ENCODE data around the gene CDHR4. TPM values are rescaled to one million over a fixed set of nuclear protein-coding genes. Genes with fewer than 3 reads are reported as not detected.

The CDHR4 gene, protein sequence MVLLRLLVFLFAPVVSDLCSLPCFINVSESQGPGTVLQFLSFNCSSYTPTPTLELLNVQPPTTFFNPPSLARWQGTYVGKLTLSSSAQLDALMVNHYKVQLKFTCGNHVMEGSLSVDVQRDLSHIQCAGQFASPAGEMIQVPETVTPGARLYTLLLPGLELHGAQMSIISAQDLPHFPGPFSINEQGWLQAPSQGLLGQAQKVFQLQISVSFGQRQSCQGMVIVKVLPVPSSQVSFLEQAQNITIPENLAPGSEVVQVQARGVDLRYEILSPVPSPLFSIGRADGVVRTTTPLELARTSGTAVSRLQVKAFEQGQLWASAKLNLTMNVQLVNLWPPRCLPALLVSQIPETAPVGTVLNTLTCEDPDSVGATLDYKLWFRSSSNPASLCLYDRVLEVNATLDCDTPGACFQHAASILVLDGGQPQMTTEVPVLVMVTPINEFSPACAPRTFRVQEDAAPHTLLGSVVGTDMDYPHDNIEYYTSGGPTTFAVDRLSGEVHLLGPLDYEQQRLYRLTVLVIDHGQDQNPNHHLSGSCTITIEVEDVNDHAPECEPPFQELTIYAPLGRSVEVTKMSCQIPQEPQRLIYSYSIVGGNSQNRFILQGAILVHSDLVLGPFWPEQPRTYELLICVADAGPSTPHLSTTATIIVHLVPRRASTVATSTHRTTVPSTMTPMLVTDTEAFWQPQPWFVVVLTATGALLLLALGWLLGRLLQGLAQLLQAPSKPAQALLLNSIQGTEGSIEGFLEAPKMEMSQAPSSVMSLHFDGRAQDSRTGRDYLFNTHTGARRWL
- not detected in 2 replicates for total RNA-seq

DNA sequence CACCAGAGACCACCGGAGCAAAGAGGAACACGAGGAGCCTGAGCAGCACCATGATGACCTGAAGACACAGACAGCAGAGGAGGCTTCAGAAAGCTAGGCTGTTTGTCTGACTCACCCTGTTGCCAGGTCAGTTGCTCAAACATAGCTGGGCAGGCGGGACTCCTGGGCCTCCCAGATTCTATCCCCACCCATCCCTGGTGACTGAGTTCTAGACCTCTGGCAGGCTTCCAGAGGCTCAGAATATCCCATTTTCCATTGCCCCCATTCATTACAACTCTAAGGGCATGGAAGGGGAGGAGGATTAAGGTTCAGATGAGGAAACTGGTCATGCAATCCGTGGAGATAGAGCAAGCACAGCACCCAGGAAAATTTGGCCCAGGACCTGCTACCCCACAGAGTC is at the start of gene CDHR4:
CDHR4 (minus strand) TSS at position 113 of the 400 bp plus-strand sequence; CDS start at position 52, 61 bp downstream.

DNA sequence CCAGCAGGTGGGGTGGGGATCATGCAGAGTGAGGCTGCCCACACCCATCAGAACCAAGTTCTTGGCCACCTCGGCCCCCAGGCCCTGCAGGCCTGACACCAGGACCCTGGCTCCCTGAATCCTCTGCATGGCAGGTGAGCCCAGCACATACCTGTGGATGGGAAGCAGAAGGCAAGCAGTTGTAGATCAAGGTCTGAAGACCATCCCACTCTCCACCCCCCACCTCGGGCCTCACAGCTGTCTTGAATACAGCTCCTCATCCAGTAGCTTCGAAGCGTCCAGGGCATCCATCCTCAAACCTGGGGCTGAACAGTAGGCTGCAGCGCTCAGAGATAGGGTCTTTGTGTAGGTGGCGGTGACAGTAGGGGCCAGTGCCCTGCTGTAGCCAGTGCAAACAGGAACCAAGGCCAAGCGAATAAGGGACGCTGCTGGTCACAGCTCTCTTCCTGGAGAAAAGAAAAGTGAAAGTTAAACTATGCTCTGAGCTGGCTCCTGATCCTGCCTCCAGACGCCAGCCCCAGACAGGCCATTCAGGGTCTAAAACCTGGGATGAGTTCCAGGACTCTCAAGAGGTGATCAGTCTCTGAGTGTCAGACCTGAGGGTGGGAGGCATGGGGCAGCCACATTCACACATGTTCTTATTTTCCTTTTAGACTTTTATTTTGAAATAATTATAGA is 14.0 kb upstream of the CDHR4 start, which contains the start of gene UBA7:
UBA7 (minus strand) TSS at position 457 of the 678 bp plus-strand sequence; CDS start at position 291, 166 bp downstream.

DNA sequence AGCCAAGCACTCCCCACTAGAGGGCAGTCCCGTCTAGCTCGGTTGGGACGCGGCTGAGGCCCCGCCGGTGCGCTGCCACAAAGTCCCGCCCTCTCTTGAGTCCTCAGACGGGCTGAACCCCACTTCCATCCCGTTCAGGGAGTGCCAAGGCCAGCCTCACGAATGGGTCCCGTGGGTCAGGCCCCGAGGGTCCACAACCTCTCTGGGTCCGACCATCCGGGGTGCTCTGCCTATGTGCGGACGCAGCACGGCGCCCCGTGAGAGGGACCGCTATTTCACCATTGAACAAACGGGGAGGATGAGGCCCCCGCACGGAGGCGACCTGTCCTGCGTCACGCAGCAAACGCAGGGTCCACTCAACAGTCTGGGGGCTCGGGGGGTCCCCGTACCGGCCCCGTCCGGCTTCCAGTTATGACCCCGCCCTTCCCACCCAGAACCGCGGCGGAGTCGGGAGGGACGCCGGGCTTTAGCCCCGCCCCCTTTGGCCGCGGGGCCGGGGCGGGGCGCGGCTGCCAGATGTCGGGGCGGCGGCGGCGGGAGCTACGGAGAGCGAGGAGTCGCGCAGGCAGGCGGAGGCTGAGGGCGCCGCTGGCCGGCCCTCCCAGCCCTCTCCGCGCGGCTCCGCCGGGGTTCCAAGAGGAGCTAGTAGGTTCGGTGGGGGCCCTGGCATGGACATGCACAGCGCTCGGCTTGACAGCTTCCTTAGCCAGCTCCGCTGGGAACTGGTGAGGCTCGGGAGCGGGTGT is 3.2 kb upstream of the CDHR4 start, which contains the start of gene INKA1:
INKA1 (plus strand) TSS at position 543 of the 746 bp plus-strand sequence; CDS start at position 675, 132 bp downstream.

DNA sequence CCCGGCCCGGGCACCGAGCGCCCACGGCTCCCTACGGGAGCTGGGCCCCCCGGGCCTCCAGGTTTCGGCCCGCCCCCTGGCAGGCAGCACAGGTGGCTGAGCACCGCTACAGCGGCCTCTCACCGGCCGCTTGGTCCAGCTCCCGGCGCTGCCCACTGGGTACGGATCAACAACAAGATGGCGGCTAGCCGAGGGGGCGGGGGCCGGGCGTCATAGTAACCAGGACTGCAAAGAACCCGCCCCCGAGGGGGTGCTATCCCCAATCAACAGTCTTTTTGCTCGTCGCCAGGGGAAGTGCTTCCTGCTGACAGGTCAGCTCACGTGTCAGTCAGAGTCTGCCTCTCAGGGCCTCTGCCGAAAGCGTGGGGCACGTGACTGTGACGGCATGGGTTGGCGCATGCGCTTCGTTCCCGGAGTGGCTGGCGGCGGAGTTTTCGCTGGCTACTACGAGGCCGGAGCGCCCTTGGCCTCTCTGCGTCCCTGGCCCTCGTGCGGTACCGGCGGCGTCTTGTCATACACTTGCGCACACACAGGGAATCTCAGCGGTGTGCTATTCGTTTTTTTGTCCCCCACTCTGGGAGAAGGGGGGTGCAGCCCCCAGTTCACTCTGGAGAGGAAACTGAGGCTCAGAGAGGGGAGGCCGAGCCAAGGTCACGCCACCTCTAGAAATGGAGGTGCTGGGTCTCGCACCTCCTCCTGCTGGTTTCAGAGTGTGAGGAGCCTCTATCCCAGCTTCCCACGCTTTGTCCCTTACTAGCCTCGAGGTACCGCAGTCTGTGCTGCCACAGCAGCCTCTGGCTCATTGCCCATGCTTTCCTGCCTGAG is 13.1 kb downstream of the CDHR4 start, which contains the start of gene IP6K1:
IP6K1 (minus strand) TSS at position 186 of the 825 bp plus-strand sequence. CDS start 38,502 bp downstream, outside the sequence.

Small RNAs within 50 kb of the gene (small RNA-seq; reads per million reads assigned to genes)
- gene COX6CP14 = not detected

Other genes starting within 250 kb of the CDHR4 start
- gene BSN, start 245.4 kb downstream of the CDHR4 start, total RNA-seq = 0.13 and 0.14 TPM in 2 replicates
- 76.9 and 81.3 TPM in 2 replicates for gene APEH, start 125.5 kb downstream of the CDHR4 start, total RNA-seq
- 1.1 and 2.3 TPM in 2 replicates for gene MST1, start 110.4 kb downstream of the CDHR4 start, total RNA-seq
- gene RNF123, start 110.3 kb downstream of the CDHR4 start, total RNA-seq = 19.1 and 25.0 TPM in 2 replicates
- 0.14 TPM in 1 of 2 replicates, not detected in the other for gene AMIGO3, start 80.2 kb downstream of the CDHR4 start, total RNA-seq
- 39.8 and 42.0 TPM in 2 replicates for gene GMPPB, start 75.9 kb downstream of the CDHR4 start, total RNA-seq
- 44.5 and 53.0 TPM in 2 replicates for gene IP6K1, start 13.3 kb downstream of the CDHR4 start, total RNA-seq
- gene INKA1, start 3.4 kb upstream of the CDHR4 start, total RNA-seq = 5.8 and 7.6 TPM in 2 replicates
- 20.9 and 33.5 TPM in 2 replicates for gene UBA7, start 14.1 kb upstream of the CDHR4 start, total RNA-seq
- 4.8 and 5.5 TPM in 2 replicates for gene TRAIP, start 56.7 kb upstream of the CDHR4 start, total RNA-seq
- not detected in 2 replicates for gene CAMKV, start 70.0 kb upstream of the CDHR4 start, total RNA-seq
- gene MST1R, start 104.0 kb upstream of the CDHR4 start, total RNA-seq = 1.2 and 2.2 TPM in 2 replicates
- 14.6 and 17.0 TPM in 2 replicates for gene MON1A, start 129.9 kb upstream of the CDHR4 start, total RNA-seq
- gene RBM6, start 140.3 kb upstream of the CDHR4 start, total RNA-seq = 77.5 and 83.2 TPM in 2 replicates

Data from thoracic aorta endothelial cell (primary cell).